Measurements from ENCODE around the gene F2R. TPM values are rescaled to one million over a fixed set of nuclear protein-coding genes. Genes with fewer than 3 reads are reported as not detected.

The F2R gene
- total and polyA plus RNA-seq, 12 donors: 3.1 to 20.9 (median 11.1) TPM

DNA sequence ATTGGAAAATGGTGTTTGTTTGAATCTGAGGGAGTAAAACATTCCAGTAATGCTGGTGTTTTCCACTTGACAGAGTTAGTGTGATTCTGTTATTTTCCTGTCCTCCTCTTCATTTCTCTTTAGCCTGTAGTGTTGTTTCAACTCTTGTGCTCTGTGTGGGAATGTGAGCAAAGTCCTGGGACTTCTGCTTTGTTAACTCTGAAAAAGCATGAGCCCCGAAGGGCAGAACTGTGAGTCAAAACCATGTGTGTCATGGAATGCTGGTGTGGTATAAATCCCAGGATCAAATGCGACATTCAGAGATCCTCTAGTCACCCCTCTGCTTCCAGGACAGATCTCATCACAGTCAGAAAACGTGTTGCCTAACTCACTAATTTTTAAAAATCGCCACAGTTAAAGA, 8.9 kb downstream of the F2R start:
- no peak overlapping the region for H3K4me3 ChIP-seq
- DNase-seq (no peak), ATAC-seq (no peak)
- intact Hi-C loops (cut with DNase I): no loop called here
- H3K9me3 ChIP-seq: peaks cover 0 to 40% (median 14%) of the 10 kb centered on the region in 11 donors
- no peaks in the 10 kb centered on the region for H3K27me3 ChIP-seq
- peaks cover 0 to 34% (median 8%) of the 10 kb centered on the region in 9 donors for H3K4me1 ChIP-seq
- H3K36me3 ChIP-seq: peaks cover 0 to 30% (median 0%) of the 10 kb centered on the region in 9 donors
- H3K27ac ChIP-seq: no peak overlapping the region
- 85% methylated on average over 4 of the region's 4 CpGs for WGBS, 2 donors
- TF ChIP-seq, protein P1, sequence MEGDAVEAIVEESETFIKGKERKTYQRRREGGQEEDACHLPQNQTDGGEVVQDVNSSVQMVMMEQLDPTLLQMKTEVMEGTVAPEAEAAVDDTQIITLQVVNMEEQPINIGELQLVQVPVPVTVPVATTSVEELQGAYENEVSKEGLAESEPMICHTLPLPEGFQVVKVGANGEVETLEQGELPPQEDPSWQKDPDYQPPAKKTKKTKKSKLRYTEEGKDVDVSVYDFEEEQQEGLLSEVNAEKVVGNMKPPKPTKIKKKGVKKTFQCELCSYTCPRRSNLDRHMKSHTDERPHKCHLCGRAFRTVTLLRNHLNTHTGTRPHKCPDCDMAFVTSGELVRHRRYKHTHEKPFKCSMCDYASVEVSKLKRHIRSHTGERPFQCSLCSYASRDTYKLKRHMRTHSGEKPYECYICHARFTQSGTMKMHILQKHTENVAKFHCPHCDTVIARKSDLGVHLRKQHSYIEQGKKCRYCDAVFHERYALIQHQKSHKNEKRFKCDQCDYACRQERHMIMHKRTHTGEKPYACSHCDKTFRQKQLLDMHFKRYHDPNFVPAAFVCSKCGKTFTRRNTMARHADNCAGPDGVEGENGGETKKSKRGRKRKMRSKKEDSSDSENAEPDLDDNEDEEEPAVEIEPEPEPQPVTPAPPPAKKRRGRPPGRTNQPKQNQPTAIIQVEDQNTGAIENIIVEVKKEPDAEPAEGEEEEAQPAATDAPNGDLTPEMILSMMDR (IDR thresholded peaks at IDR 0.05): no peak

DNA sequence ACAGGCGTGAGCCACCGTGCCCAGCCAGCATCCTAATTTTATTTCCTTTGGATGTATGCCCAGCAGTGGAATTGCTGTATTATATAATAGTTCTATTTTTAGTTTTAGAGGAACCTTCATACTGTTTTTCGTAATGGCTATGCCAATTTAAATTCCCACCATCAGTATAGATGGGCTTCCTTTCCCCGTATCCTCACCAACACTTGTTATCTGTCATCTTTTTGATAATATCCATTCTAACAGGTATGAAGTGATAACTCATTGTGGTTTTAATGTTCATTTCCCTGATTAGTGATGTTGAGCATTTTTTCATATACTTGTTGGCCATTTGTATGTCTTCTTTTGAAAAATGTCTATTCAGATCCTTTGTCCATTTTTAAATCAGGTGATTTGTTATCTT, 13.0 kb downstream of the F2R start:
- no peaks in the 10 kb centered on the region for H3K4me1 ChIP-seq
- peaks cover 0 to 62% (median 7%) of the 10 kb centered on the region in 9 donors for H3K36me3 ChIP-seq
- ATAC-seq (no peak), DNase-seq (no peak)
- TF ChIP-seq, protein P1 (IDR thresholded peaks at IDR 0.05): no peak
- no peak overlapping the region for H3K4me3 ChIP-seq
- peaks cover 0 to 52% (median 20%) of the 10 kb centered on the region in 11 donors for H3K9me3 ChIP-seq
- no peak overlapping the region for H3K27ac ChIP-seq
- H3K27me3 ChIP-seq: no peaks in the 10 kb centered on the region
- intact Hi-C loops (cut with DNase I): no loop called here
- 38 to 44% methylated on average over 4 of the region's 4 CpGs for WGBS, 2 donors

DNA sequence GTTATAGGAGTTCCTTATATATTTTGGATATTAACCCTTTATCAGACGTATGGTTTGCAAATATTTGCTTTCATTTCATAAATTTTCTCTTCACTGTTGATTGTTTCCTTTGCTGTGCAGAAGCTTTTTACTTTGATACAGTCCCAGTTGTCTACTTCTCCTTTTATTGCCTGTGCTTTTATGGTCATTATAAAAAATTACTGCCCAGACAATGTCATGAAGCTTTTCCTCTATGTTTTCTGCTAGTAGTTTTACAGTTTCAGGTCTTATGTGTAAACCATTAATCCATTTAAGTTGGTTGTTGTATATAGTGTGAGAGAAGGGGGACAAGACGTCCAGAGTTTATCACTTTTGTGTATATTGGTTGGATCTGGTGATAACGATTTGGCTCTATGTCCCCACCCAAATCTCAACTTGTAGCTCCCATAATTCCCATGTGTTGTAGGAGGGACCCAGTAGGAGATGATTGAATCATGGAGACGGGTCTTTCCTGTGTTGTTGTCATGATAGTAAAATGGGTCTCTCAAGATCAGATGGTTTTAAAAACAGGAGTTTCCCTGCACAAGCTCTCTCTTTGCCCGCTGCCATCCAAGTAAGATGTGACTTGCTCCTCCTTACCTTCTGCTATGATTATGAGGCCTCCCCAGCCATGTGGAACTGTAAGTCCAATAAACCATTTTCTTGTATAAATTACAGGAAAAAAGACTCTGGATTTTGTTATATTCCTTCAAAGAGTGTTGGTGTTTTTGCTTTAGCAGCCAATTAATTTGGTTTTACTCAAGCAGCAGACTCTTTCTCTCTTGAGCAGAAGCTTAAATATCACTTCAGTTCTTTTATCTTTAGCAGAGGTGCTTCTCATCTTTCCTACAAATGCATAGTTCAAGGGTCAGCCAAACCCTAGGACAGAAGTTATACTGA, 13.7 kb downstream of the F2R start:
- Histone ChIP-seq H3K36me3 (peaks cover 0 to 69% (median 7%) of the 10 kb centered on the region in 9 donors), H3K9me3 (peaks cover 0 to 52% (median 20%) of the 10 kb centered on the region in 11 donors), H3K27ac (no peak overlapping the region), H3K27me3 (no peaks in the 10 kb centered on the region), H3K4me3 (no peak overlapping the region), H3K4me1 (no peaks in the 10 kb centered on the region)
- no peak for DNase-seq
- WGBS, 2 donors: 95 to 97% methylated on average over 5 of the region's 5 CpGs
- ATAC-seq: no peak
- intact Hi-C loops (cut with DNase I): loop anchor here in 1 of 10 donors (5.0 kb wide), 1 partner anchor 1513 kb away; no protein-coding TSS in a partner anchor
- TF ChIP-seq, protein P1 (IDR thresholded peaks at IDR 0.05): no peak

DNA sequence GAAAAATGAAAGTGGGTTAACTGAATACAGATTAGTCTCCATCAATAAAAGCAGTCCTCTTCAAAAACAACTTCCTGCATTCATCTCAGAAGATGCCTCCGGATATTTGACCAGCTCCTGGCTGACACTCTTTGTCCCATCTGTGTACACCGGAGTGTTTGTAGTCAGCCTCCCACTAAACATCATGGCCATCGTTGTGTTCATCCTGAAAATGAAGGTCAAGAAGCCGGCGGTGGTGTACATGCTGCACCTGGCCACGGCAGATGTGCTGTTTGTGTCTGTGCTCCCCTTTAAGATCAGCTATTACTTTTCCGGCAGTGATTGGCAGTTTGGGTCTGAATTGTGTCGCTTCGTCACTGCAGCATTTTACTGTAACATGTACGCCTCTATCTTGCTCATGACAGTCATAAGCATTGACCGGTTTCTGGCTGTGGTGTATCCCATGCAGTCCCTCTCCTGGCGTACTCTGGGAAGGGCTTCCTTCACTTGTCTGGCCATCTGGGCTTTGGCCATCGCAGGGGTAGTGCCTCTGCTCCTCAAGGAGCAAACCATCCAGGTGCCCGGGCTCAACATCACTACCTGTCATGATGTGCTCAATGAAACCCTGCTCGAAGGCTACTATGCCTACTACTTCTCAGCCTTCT, 16.6 kb downstream of the F2R start:
- peaks cover 0 to 17% (median 8%) of the 10 kb centered on the region in 9 donors for H3K4me1 ChIP-seq
- no peaks in the 10 kb centered on the region for H3K27me3 ChIP-seq
- TF ChIP-seq, protein P1 (IDR thresholded peaks at IDR 0.05): no peak
- ATAC-seq (peak in 1 of 8 donors; percentile 17), DNase-seq (no peak)
- H3K9me3 ChIP-seq: peaks cover 0 to 35% (median 20%) of the 10 kb centered on the region in 11 donors
- peak overlapping the region in 1 of 10 donors; percentile 8 for H3K4me3 ChIP-seq
- peaks cover 0 to 61% (median 7%) of the 10 kb centered on the region in 9 donors for H3K36me3 ChIP-seq
- intact Hi-C loops (cut with DNase I): loop anchor here in 1 of 10 donors (5.0 kb wide), 1 partner anchor 1510 kb away; no protein-coding TSS in a partner anchor
- H3K27ac ChIP-seq: peak overlapping the region in 1 of 10 donors; percentile 75
- WGBS, 2 donors: 91% methylated on average over 15 of the region's 15 CpGs

All from heart right ventricle (tissue), 16 donors.